GM12878 (cell line): Measurements from ENCODE around the gene LKAAEAR1. TPM values are rescaled to one million over a fixed set of nuclear protein-coding genes. Genes with fewer than 3 reads are reported as not detected.
A peak's percentile ranks its signal among the peaks of the same experiment; 100 is the strongest.

Experiments used
- ATF7 ChIP-seq: fragments of 450-650 bp; IDR thresholded peaks from 2 replicates; pipeline ENCODE4 v1.6.1; 2016; ENCODE audit warnings: low read depth, mild to moderate bottlenecking
- BHLHE40 ChIP-seq, 2 experiments: fragments of 450-650 bp in 1 of 2; IDR thresholded peaks; 2 replicates each; pipeline ENCODE4 v1.6.1; 2011 to 2017; ENCODE audit warnings: low read depth in 2 of 2, borderline replicate concordance in 1 of 2, improper control_type of control experiment in 1 of 2, low read length in 1 of 2, mild to moderate bottlenecking in 1 of 2
- BRCA1 ChIP-seq: IDR thresholded peaks from 2 replicates; pipeline ENCODE4 v1.6.1; 2011; ENCODE audit warnings: low read depth, low read length, improper control_type of control experiment
- CREB1 ChIP-seq: IDR thresholded peaks from 2 replicates; pipeline ENCODE4 v1.6.1; 2012; ENCODE audit warnings: low read depth, mild to moderate bottlenecking, inconsistent platforms
- EP300 ChIP-seq, 2 experiments: fragments of 150-350 bp in 1 of 2; IDR thresholded peaks; 2 replicates each; pipeline ENCODE4 v1.6.1; 2011 to 2012; ENCODE audit warnings: low read depth in 2 of 2, low read length in 2 of 2, borderline replicate concordance in 1 of 2, improper control_type of control experiment in 1 of 2, inconsistent platforms in 1 of 2; ENCODE audit not compliant: control insufficient read depth in 1 of 2
- GATAD2B ChIP-seq: fragments of 450-650 bp; conservative IDR thresholded peaks from 2 replicates; pipeline ENCODE4 v1.6.1; 2017; ENCODE audit warnings: low read depth, mild to moderate bottlenecking, moderate library complexity
- HCFC1 ChIP-seq: fragments of 150-350 bp; IDR thresholded peaks from 2 replicates; pipeline ENCODE4 v1.6.1; 2014; ENCODE audit warnings: low read length
- HDAC2 ChIP-seq: fragments of 200-600 bp; sonication (generic); IDR thresholded peaks from 2 replicates; pipeline ENCODE4 v1.6.1; 2017
- IKZF1 ChIP-seq: fragments of 450-650 bp; conservative IDR thresholded peaks from 2 replicates; pipeline ENCODE4 v1.6.1; 2017; ENCODE audit warnings: antibody characterized with exemption, mild to moderate bottlenecking
- IKZF2 ChIP-seq, 2 experiments: fragments of 450-650 bp; IDR thresholded peaks; 2 replicates each; pipeline ENCODE4 v1.6.1; 2017; ENCODE audit warnings: mild to moderate bottlenecking in 2 of 2, moderate library complexity in 2 of 2
- IRF4 ChIP-seq: IDR thresholded peaks from 2 replicates; pipeline ENCODE4 v1.6.1; 2011; ENCODE audit warnings: low read depth, low read length
- MAX ChIP-seq: IDR thresholded peaks from 2 replicates; pipeline ENCODE4 v1.6.1; 2012; ENCODE audit warnings: low read depth, low read length, improper control_type of control experiment
- NFYA ChIP-seq: IDR thresholded peaks from 2 replicates; pipeline ENCODE4 v1.6.1; 2011; ENCODE audit warnings: low read depth, mild to moderate bottlenecking, low read length, improper control_type of control experiment, borderline replicate concordance
- PAX5 ChIP-seq: IDR thresholded peaks from 2 replicates; pipeline ENCODE4 v1.6.1; 2011; ENCODE audit warnings: low read depth, low read length, borderline replicate concordance
- POLR2AphosphoS2 ChIP-seq: IDR thresholded peaks from 2 replicates; pipeline ENCODE4 v1.6.1; 2011; ENCODE audit warnings: low read depth, mild to moderate bottlenecking, low read length, improper control_type of control experiment, moderate library complexity
- POU2F2 ChIP-seq: IDR thresholded peaks from 3 replicates; pipeline ENCODE4 v1.6.1; 2011; ENCODE audit warnings: low read depth, mild to moderate bottlenecking, low read length, borderline replicate concordance
- RAD21 ChIP-seq: IDR thresholded peaks from 2 replicates; pipeline ENCODE4 v1.6.1; 2011; ENCODE audit warnings: mild to moderate bottlenecking, low read depth, low read length, moderate library complexity; ENCODE audit not compliant: insufficient read depth
- RAD51 ChIP-seq: fragments of 450-650 bp; IDR thresholded peaks from 2 replicates; pipeline ENCODE4 v1.6.1; 2016; ENCODE audit warnings: moderate library complexity, mild to moderate bottlenecking, inconsistent platforms
- RB1 ChIP-seq: fragments of 450-650 bp; formaldehyde crosslinking; IDR thresholded peaks from 2 replicates; pipeline ENCODE4 v1.6.1; 2017; ENCODE audit warnings: mild to moderate bottlenecking, borderline replicate concordance
- RCOR1 ChIP-seq: conservative IDR thresholded peaks from 2 replicates; pipeline ENCODE4 v1.6.1; 2012; ENCODE audit warnings: low read depth, low read length, improper control_type of control experiment
- RELA ChIP-seq: fragments of 450-650 bp; IDR thresholded peaks from 2 replicates; pipeline ENCODE4 v1.8.0; 2014; ENCODE audit warnings: borderline replicate concordance; ENCODE audit not compliant: partially characterized antibody
- RUNX3 ChIP-seq: IDR thresholded peaks from 2 replicates; pipeline ENCODE4 v1.6.1; 2012; ENCODE audit warnings: low read length, inconsistent platforms
- SMAD5 ChIP-seq: IDR thresholded peaks from 2 replicates; pipeline ENCODE4 v1.6.1; 2016; ENCODE audit warnings: antibody characterized with exemption, low read depth
- TCF7 ChIP-seq: IDR thresholded peaks from 2 replicates; pipeline ENCODE4 v1.6.1; 2014; ENCODE audit warnings: antibody characterized with exemption, borderline replicate concordance
- YBX1 ChIP-seq: fragments of 450-650 bp; IDR thresholded peaks from 2 replicates; pipeline ENCODE4 v1.6.1; 2016; ENCODE audit warnings: antibody characterized with exemption
- ZNF622 ChIP-seq: fragments of 450-650 bp; IDR thresholded peaks from 2 replicates; pipeline ENCODE4 v1.6.1; 2017; ENCODE audit warnings: mild to moderate bottlenecking, inconsistent platforms
- polyA plus RNA-seq, 11 experiments: library from polyadenylated mRNA; depleted of rRNA in 4 of 11; unstranded in 6 of 11; stranded (reverse) in 5 of 11; fragments of >200 nt; fragmentation: Nextera tagmentation in 4 of 11; fragmentation: Illumina TruSeq in 1 of 11; extraction: Ambion mirVana in 4 of 11; extraction: Trizol in 1 of 11; gene quantifications; 1 replicate in 1 of 11; 2 replicates in 10 of 11; pipeline versions ENCODE4 v1.2.1 to v1.2.3, GENCODE V29; 2011 to 2016; ENCODE audit warnings: inconsistent platforms in 2 of 11, missing spikeins in 2 of 11, low read depth in 1 of 11
- total RNA-seq, 4 experiments: library from RNA; depleted of rRNA in 3 of 4; stranded (reverse); fragments of >200 nt in 3 of 4; fragmentation: Illumina TruSeq in 1 of 4; extraction: Trizol in 1 of 4; gene quantifications; 2 replicates each; pipeline versions ENCODE4 v1.2.1 to v1.2.3, GENCODE V29; 2013 to 2021
- TF ChIP-seq, protein P1 (sequence below): fragments of 450-650 bp; IDR thresholded peaks from 2 replicates; pipeline ENCODE4 v1.6.1; 2017; ENCODE audit warnings: borderline replicate concordance
- TF ChIP-seq, protein P2 (sequence below): IDR thresholded peaks from 2 replicates; pipeline ENCODE4 v1.6.1; 2011; ENCODE audit warnings: mild to moderate bottlenecking, low read depth, low read length, moderate library complexity; ENCODE audit not compliant: insufficient replicate concordance
- TF ChIP-seq, protein P3 (sequence below): IDR thresholded peaks from 2 replicates; pipeline ENCODE4 v1.6.1; 2011; ENCODE audit warnings: low read depth, low read length, improper control_type of control experiment, borderline replicate concordance

Gene LKAAEAR1
- total and polyA plus RNA-seq, 10 of the 15 experiments (the other 5 are each of a cell fraction or from before 2014, with no cell fraction given): not detected

GRCh38 chr20:64099880-64100565 lies 15.8 kb upstream of the LKAAEAR1 start (continued):
- no peak for TF ChIP-seq SMAD5
- peak in 1 of 2 experiments; percentile 40; a peak in 2 of 4 replicates for TF ChIP-seq BHLHE40 (IDR thresholded peaks at IDR 0.05; ENCODE audit: borderline replicate concordance in 1 of 2, low read depth in 2 of 2, low read length in 1 of 2)
- TF ChIP-seq HCFC1: no peak
- no peak for TF ChIP-seq RAD21
- no peak for TF ChIP-seq ZNF622
- peak; percentile 88 for TF ChIP-seq ATF7
- TF ChIP-seq YBX1: no peak
- no peak for TF ChIP-seq IRF4
- no peak for TF ChIP-seq MAX
- TF ChIP-seq GATAD2B: 0 out of 2 replicates have a peak, but pooled peaks have one; percentile 20
- 0 out of 2 replicates have a peak, but pooled peaks have one; percentile 31 for TF ChIP-seq CREB1
- no peak for TF ChIP-seq BRCA1
- no peak for TF ChIP-seq HDAC2
- TF ChIP-seq RUNX3: peak; percentile 64
- TF ChIP-seq, protein P1, sequence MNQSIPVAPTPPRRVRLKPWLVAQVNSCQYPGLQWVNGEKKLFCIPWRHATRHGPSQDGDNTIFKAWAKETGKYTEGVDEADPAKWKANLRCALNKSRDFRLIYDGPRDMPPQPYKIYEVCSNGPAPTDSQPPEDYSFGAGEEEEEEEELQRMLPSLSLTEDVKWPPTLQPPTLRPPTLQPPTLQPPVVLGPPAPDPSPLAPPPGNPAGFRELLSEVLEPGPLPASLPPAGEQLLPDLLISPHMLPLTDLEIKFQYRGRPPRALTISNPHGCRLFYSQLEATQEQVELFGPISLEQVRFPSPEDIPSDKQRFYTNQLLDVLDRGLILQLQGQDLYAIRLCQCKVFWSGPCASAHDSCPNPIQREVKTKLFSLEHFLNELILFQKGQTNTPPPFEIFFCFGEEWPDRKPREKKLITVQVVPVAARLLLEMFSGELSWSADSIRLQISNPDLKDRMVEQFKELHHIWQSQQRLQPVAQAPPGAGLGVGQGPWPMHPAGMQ: no peak
- TF ChIP-seq POU2F2: peak; percentile 91; the same call in 1 of the 3 replicates
- TF ChIP-seq EP300 (IDR thresholded peaks at IDR 0.05; ENCODE audit: borderline replicate concordance in 1 of 2, control insufficient read depth in 1 of 2, low read depth in 2 of 2, low read length in 2 of 2): peak in 1 of 2 experiments; percentile 70; a peak in 2 of 4 replicates
- TF ChIP-seq PAX5: no peak
- peak in 1 of 2 experiments; percentile 32; a peak in 2 of 4 replicates for TF ChIP-seq IKZF2 (IDR thresholded peaks at IDR 0.05)
- no peak for TF ChIP-seq POLR2AphosphoS2
- TF ChIP-seq, protein P2, sequence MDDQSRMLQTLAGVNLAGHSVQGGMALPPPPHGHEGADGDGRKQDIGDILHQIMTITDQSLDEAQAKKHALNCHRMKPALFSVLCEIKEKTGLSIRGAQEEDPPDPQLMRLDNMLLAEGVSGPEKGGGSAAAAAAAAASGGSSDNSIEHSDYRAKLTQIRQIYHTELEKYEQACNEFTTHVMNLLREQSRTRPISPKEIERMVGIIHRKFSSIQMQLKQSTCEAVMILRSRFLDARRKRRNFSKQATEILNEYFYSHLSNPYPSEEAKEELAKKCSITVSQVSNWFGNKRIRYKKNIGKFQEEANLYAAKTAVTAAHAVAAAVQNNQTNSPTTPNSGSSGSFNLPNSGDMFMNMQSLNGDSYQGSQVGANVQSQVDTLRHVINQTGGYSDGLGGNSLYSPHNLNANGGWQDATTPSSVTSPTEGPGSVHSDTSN: no peak
- no peak for TF ChIP-seq RAD51
- TF ChIP-seq, protein P3, sequence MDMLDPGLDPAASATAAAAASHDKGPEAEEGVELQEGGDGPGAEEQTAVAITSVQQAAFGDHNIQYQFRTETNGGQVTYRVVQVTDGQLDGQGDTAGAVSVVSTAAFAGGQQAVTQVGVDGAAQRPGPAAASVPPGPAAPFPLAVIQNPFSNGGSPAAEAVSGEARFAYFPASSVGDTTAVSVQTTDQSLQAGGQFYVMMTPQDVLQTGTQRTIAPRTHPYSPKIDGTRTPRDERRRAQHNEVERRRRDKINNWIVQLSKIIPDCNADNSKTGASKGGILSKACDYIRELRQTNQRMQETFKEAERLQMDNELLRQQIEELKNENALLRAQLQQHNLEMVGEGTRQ: no peak
- TF ChIP-seq RELA: no peak
- no peak for TF ChIP-seq TCF7
- no peak for TF ChIP-seq NFYA
- no peak for TF ChIP-seq RCOR1
- peak; percentile 58 for TF ChIP-seq IKZF1
- no peak for TF ChIP-seq RB1
